Endothelial cell of umbilical vein (primary cell): ENCODE data around the gene SYT8. TPM values are rescaled to one million over a fixed set of nuclear protein-coding genes. Genes with fewer than 3 reads are reported as not detected.
A peak's percentile ranks its signal among the peaks of the same experiment; 100 is the strongest.

ENCODE experiments used
- BruUV-seq: library from RNA; stranded (reverse); fragments of 400-500 nt; replicated peaks from 2 replicates; lab custom pipeline; 2021; lab: Mats Ljungman, UMichigan
- CTCF ChIA-PET: fragments of 300-600, 350-600 bp; sonication (Branson Sonifier 250); formaldehyde crosslinking; loops from one replicate; lab custom pipeline; 2021; ENCODE audit warnings: antibody characterized with exemption, inconsistent platforms; lab: Charles Lee
- POLR2A ChIA-PET: fragments of 300-600, 350-600 bp; sonication (Branson Sonifier 250); formaldehyde crosslinking; loops from one replicate; lab custom pipeline; 2021; ENCODE audit warnings: antibody characterized with exemption, inconsistent platforms; lab: Charles Lee
- DNase-seq: peaks from one replicate; pipeline ENCODE4 v3.0.0-alpha.2; 2011; ENCODE audit warnings: low read depth, low spot score
- FAIRE-seq: peaks from 2 replicates; lab custom pipeline; 2011; peaks lifted over from hg19 to GRCh38; lab: Jason Lieb, UNC
- H2AFZ ChIP-seq: 2 replicates; pipeline ENCODE4 v1.6.0; 2012; ENCODE audit warnings: low read depth, low read length, control low read depth, inconsistent platforms
- H3K27ac ChIP-seq: 2 replicates; pipeline ENCODE4 v1.5.1; 2011; ENCODE audit warnings: low read depth, mild to moderate bottlenecking, control low read depth, low read length, moderate library complexity; ENCODE audit not compliant: insufficient read depth
- H3K27me3 ChIP-seq, 2 experiments: 2 replicates each; pipeline versions ENCODE4 v1.6.0 to v1.6.1; 2011; ENCODE audit warnings: low read length in 2 of 2, mixed read lengths in 1 of 2; ENCODE audit not compliant: control insufficient read depth in 2 of 2, insufficient read depth in 2 of 2
- H3K36me3 ChIP-seq, 2 experiments: 2 replicates in 1 of 2; 3 replicates in 1 of 2; pipeline ENCODE4 v1.5.1; 2011; ENCODE audit warnings: low read length in 2 of 2, mild to moderate bottlenecking in 1 of 2, moderate library complexity in 1 of 2; ENCODE audit not compliant: control insufficient read depth in 2 of 2, insufficient read depth in 2 of 2; ENCODE audit errors: extremely low read depth in 1 of 2
- H3K4me1 ChIP-seq: 3 replicates; pipeline ENCODE4 v1.5.1; 2011; ENCODE audit warnings: mild to moderate bottlenecking, low read length; ENCODE audit not compliant: control insufficient read depth, insufficient read depth; ENCODE audit errors: extremely low read depth
- H3K4me2 ChIP-seq: 2 replicates; pipeline ENCODE4 v1.6.1; 2011; ENCODE audit warnings: low read length, control low read depth, mixed read lengths; ENCODE audit not compliant: insufficient read depth
- H3K4me3 ChIP-seq, 3 experiments: fragments of 200-600 bp in 1 of 3; sonication (generic), shearing (Covaris generic) in 1 of 3; replicated peaks in 1 of 3; 2 replicates each; pipeline ENCODE4 v1.5.1; 2011 to 2016; ENCODE audit warnings: control low read depth in 3 of 3, low read length in 3 of 3, mild to moderate bottlenecking in 2 of 3, inconsistent platforms in 1 of 3, low read depth in 1 of 3, moderate library complexity in 1 of 3; ENCODE audit not compliant: insufficient read depth in 1 of 3
- H3K79me2 ChIP-seq: 2 replicates; pipeline ENCODE4 v1.6.0; 2012; ENCODE audit warnings: low read length, inconsistent platforms; ENCODE audit not compliant: control insufficient read depth, insufficient read depth
- H3K9ac ChIP-seq: replicated peaks from 2 replicates; pipeline ENCODE3; 2011; ENCODE audit warnings: low read length, control low read depth; ENCODE audit not compliant: insufficient read depth; ENCODE audit errors: extremely low read depth
- H3K9me1 ChIP-seq: replicated peaks from 3 replicates; pipeline ENCODE4 v1.6.0; 2011; ENCODE audit warnings: mild to moderate bottlenecking, low read length; ENCODE audit not compliant: control insufficient read depth, insufficient read depth; ENCODE audit errors: extremely low read depth
- H3K9me3 ChIP-seq: replicated peaks from 2 replicates; pipeline ENCODE4 v1.5.1; 2012; ENCODE audit warnings: low read length, inconsistent platforms; ENCODE audit not compliant: control insufficient read depth, insufficient read depth
- H4K20me1 ChIP-seq: replicated peaks from 2 replicates; pipeline ENCODE3; 2011; ENCODE audit warnings: mild to moderate bottlenecking, low read length; ENCODE audit not compliant: control insufficient read depth, insufficient read depth; ENCODE audit errors: extremely low read depth
- FOS ChIP-seq: IDR thresholded peaks from 2 replicates; pipeline ENCODE4 v1.6.1; 2011; ENCODE audit warnings: mild to moderate bottlenecking, low read length, moderate library complexity, borderline replicate concordance; ENCODE audit not compliant: insufficient read depth
- JUN ChIP-seq: IDR thresholded peaks from 2 replicates; pipeline ENCODE4 v1.6.1; 2011; ENCODE audit warnings: borderline replicate concordance, low read depth; ENCODE audit not compliant: insufficient read length, insufficient read depth
- POLR2A ChIP-seq: IDR thresholded peaks from 2 replicates; pipeline ENCODE4 v1.6.1; 2012; ENCODE audit warnings: low read depth, mild to moderate bottlenecking, control low read depth, low read length
- dilution Hi-C: fragments of 300-500 bp; cut with MboI; formaldehyde crosslinking; loops from one replicate; pipeline ENCODE4 v1.15.0; 2019; ENCODE audit warnings: low sequenced_read_pairs; ENCODE audit not compliant: extremely low pct_ligation_motif_present
- intact Hi-C: fragments of 100-400 bp; cut with micrococcal nuclease; formaldehyde crosslinking; loops from one replicate; pipeline ENCODE4 v1.10.0; 2022
- polyA plus RNA-seq, 4 experiments: library from polyadenylated mRNA; depleted of rRNA in 3 of 4; stranded (reverse) in 3 of 4; unstranded in 1 of 4; fragments of >200 nt; gene quantifications; 2 replicates each; pipeline versions ENCODE4 v1.2.1 to v1.2.3, GENCODE V29; 2011 to 2012; ENCODE audit warnings: missing spikeins in 1 of 4
- total RNA-seq: library from RNA; stranded (reverse); gene quantifications from 2 replicates; pipeline ENCODE4 v1.2.3, GENCODE V29; 2021
- TF ChIP-seq, protein P1 (sequence below): IDR thresholded peaks from 2 replicates; pipeline ENCODE4 v1.6.1; 2011; ENCODE audit not compliant: insufficient read depth, insufficient read length
- TF ChIP-seq, protein P2 (sequence below), 2 donors: IDR thresholded peaks; 1 replicate in 1 of 2; 2 replicates in 1 of 2; pipeline ENCODE4 v1.5.1; 2011; ENCODE audit warnings: low read length in 2 of 2, mild to moderate bottlenecking in 2 of 2, moderate library complexity in 2 of 2, control low read depth in 1 of 2, inconsistent platforms in 1 of 2, low read depth in 1 of 2; ENCODE audit not compliant: insufficient read depth in 1 of 2; ENCODE audit errors: extremely low read depth in 1 of 2

SYT8 gene
- total and polyA plus RNA-seq, 2 donors (not counting 3 experiments of a cell fraction or from before 2014, with no cell fraction given) = not detected

DNA sequence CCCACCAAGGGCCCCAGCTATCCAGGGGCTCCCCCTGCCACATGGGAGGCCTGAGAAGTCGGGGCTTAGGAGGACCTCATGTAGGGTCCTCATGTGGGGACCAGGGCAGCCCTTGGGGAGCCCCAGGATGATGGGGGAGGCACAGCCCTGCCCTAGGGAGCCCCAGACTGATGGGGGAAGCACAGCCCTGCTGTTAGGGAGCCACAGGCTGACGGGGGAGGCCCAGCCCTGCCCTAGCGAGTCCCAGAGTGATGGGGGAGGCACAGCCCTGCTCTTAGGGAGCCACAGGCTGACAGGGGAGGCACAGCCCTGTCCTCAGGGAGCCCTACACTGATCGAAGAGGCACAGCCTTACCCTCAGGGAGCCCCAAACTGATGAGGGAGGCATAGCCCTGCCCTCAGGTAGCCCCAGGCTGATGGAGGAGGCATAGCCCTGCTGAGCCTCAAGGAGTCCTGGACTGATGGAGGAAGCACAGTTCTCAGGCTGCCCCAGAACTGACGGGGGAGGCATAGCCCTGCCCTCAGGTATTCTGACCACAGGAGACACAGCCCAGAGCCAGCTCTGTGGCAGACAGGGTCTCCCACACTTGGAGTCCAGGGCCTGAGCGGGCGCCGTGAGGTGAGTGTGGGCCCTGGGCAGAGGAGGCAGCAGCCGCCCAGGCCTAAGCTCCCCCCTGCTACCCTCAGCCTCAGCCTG is 46.1 kb downstream of the SYT8 start:
- H3K27ac ChIP-seq = no peak overlapping the region
- TF ChIP-seq POLR2A (no peak), JUN (no peak), FOS (no peak)
- TF ChIP-seq, protein P1, sequence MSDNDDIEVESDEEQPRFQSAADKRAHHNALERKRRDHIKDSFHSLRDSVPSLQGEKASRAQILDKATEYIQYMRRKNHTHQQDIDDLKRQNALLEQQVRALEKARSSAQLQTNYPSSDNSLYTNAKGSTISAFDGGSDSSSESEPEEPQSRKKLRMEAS = no peak
- TF ChIP-seq, protein P2, sequence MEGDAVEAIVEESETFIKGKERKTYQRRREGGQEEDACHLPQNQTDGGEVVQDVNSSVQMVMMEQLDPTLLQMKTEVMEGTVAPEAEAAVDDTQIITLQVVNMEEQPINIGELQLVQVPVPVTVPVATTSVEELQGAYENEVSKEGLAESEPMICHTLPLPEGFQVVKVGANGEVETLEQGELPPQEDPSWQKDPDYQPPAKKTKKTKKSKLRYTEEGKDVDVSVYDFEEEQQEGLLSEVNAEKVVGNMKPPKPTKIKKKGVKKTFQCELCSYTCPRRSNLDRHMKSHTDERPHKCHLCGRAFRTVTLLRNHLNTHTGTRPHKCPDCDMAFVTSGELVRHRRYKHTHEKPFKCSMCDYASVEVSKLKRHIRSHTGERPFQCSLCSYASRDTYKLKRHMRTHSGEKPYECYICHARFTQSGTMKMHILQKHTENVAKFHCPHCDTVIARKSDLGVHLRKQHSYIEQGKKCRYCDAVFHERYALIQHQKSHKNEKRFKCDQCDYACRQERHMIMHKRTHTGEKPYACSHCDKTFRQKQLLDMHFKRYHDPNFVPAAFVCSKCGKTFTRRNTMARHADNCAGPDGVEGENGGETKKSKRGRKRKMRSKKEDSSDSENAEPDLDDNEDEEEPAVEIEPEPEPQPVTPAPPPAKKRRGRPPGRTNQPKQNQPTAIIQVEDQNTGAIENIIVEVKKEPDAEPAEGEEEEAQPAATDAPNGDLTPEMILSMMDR (IDR thresholded peaks at IDR 0.05; ENCODE audit: extremely low read depth in 1 of 2, insufficient read depth in 1 of 2, low read depth in 1 of 2, low read length in 2 of 2) = no peak
- no peaks in the 10 kb centered on the region for H3K27me3 ChIP-seq
- no peak overlapping the region for H3K4me2 ChIP-seq
- H3K4me1 ChIP-seq = no peaks in the 10 kb centered on the region
- POLR2A ChIA-PET = no interaction called here
- no peak for DNase-seq
- H3K4me3 ChIP-seq = no peak overlapping the region
- intact Hi-C loops = no loop called here
- H4K20me1 ChIP-seq = no peaks in the 10 kb centered on the region
- FAIRE-seq = no peak
- no peak overlapping the region for H3K9ac ChIP-seq
- H3K9me3 ChIP-seq = no peaks in the 10 kb centered on the region
- dilution Hi-C loops = no loop called here
- CTCF ChIA-PET = interaction anchor here (1.1 to 3.7 kb wide), 6 partner anchors 66 to 272 kb away, joined by 3 to 262 read pairs (median 28); partner anchors contain the start of gene MRPL23
- H3K36me3 ChIP-seq = no peaks in the 10 kb centered on the region
- no TSS peak for BruUV-seq
- peak overlapping the region; percentile 35 for H2AFZ ChIP-seq
- no peaks in the 10 kb centered on the region for H3K79me2 ChIP-seq
- H3K9me1 ChIP-seq = no peaks in the 10 kb centered on the region
